IMR-90 (cell line): ENCODE data around the gene PCDHA11. TPM values are rescaled to one million over a fixed set of nuclear protein-coding genes. Genes with fewer than 3 reads are reported as not detected.

Experiments
- ATAC-seq: fragments of 200-7000 bp; cut with Tn5 transposase; 2 replicates; pipeline ENCODE4 v1.9.1; 2020; ENCODE audit warnings: low read depth, mild to moderate bottlenecking, moderate library complexity
- BruUV-seq: library from RNA; stranded (reverse); fragments of 400-500 nt; replicated peaks from 2 replicates; lab custom pipeline; 2021; lab: Mats Ljungman, UMichigan
- CTCF ChIA-PET: fragments of 300-600 bp; formaldehyde crosslinking; extraction: SDS; loops from one replicate; lab custom pipeline; 2021; ENCODE audit warnings: antibody characterized with exemption; lab: Yijun Ruan, JAX
- POLR2A ChIA-PET: fragments of 300-600 bp; sonication (Branson Sonifier 250); formaldehyde crosslinking; loops from one replicate; lab custom pipeline; 2022; ENCODE audit warnings: antibody characterized with exemption; ENCODE audit not compliant: unreplicated experiment; lab: Charles Lee
- DNase-seq: peaks from one replicate; pipeline ENCODE4 v3.0.0; 2013
- H2AFZ ChIP-seq: replicated peaks from 2 replicates; pipeline ENCODE3; 2013; ENCODE audit warnings: low read length, mild to moderate bottlenecking; ENCODE audit not compliant: poor library complexity
- H2AK5ac ChIP-seq: 2 replicates; pipeline ENCODE4 v1.6.1; 2013; ENCODE audit warnings: low read depth, low read length, inconsistent platforms
- H2AK9ac ChIP-seq: replicated peaks from 2 replicates; pipeline ENCODE3; 2013; ENCODE audit warnings: mild to moderate bottlenecking, low read depth, low read length, moderate library complexity; ENCODE audit not compliant: poor library complexity
- H2BK120ac ChIP-seq: 2 replicates; pipeline ENCODE4 v1.6.1; 2013; ENCODE audit warnings: low read depth, low read length, inconsistent platforms
- H2BK15ac ChIP-seq: 3 replicates; pipeline ENCODE4 v1.6.1; 2013; ENCODE audit warnings: low read depth, low read length, inconsistent platforms
- H2BK20ac ChIP-seq: 2 replicates; pipeline ENCODE4 v1.6.1; 2013; ENCODE audit warnings: low read depth, mild to moderate bottlenecking, inconsistent platforms, low read length, moderate library complexity
- H2BK5ac ChIP-seq: 2 replicates; pipeline ENCODE4 v1.6.1; 2013; ENCODE audit warnings: mild to moderate bottlenecking, low read depth, low read length, inconsistent platforms; ENCODE audit not compliant: poor library complexity, severe bottlenecking
- H3K14ac ChIP-seq: replicated peaks from 2 replicates; pipeline ENCODE4 v1.6.1; 2013; ENCODE audit warnings: low read depth, low read length, inconsistent platforms
- H3K18ac ChIP-seq: 2 replicates; pipeline ENCODE4 v1.6.1; 2013; ENCODE audit warnings: low read depth, low read length, control low read depth
- H3K23ac ChIP-seq: 2 replicates; pipeline ENCODE4 v1.6.1; 2013; ENCODE audit warnings: low read depth, low read length, inconsistent platforms
- H3K27ac ChIP-seq: 2 replicates; pipeline ENCODE4 v1.5.1; 2013; ENCODE audit warnings: mild to moderate bottlenecking, control low read depth, low read length; ENCODE audit not compliant: insufficient read depth
- H3K27me3 ChIP-seq: 2 replicates; pipeline ENCODE4 v1.6.1; 2013; ENCODE audit warnings: low read length; ENCODE audit not compliant: control insufficient read depth, insufficient read depth
- H3K36me3 ChIP-seq: 2 replicates; pipeline ENCODE4 v1.6.1; 2013; ENCODE audit warnings: low read length, mixed read lengths; ENCODE audit not compliant: control insufficient read depth, insufficient read depth
- H3K4ac ChIP-seq: 2 replicates; pipeline ENCODE4 v1.6.1; 2013; ENCODE audit warnings: low read depth, low read length, inconsistent platforms
- H3K4me1 ChIP-seq: 2 replicates; pipeline ENCODE4 v1.6.1; 2013; ENCODE audit warnings: low read length, mixed read lengths; ENCODE audit not compliant: control insufficient read depth, insufficient read depth
- H3K4me2 ChIP-seq: 2 replicates; pipeline ENCODE4 v1.6.1; 2013; ENCODE audit warnings: low read depth, mild to moderate bottlenecking, control low read depth, low read length, moderate library complexity
- H3K4me3 ChIP-seq: 2 replicates; pipeline ENCODE4 v1.5.1; 2013; ENCODE audit warnings: low read depth, mild to moderate bottlenecking, control low read depth, low read length, moderate library complexity; ENCODE audit not compliant: insufficient read depth
- H3K56ac ChIP-seq: 2 replicates; pipeline ENCODE4 v1.6.1; 2013; ENCODE audit warnings: low read length, inconsistent platforms; ENCODE audit not compliant: insufficient read depth; ENCODE audit errors: extremely low read depth
- H3K79me1 ChIP-seq, 2 experiments: 2 replicates each; pipeline ENCODE4 v1.6.1; 2013; ENCODE audit warnings: low read length in 2 of 2, inconsistent platforms in 1 of 2, low read depth in 1 of 2
- H3K9ac ChIP-seq: 2 replicates; pipeline ENCODE4 v1.6.1; 2013; ENCODE audit warnings: low read depth, low read length, control low read depth
- H3K9me1 ChIP-seq: 2 replicates; pipeline ENCODE4 v1.6.1; 2013; ENCODE audit warnings: low read length, inconsistent platforms; ENCODE audit not compliant: insufficient read depth
- H3K9me3 ChIP-seq: 2 replicates; pipeline ENCODE4 v1.6.1; 2013; ENCODE audit warnings: low read length; ENCODE audit not compliant: control insufficient read depth, insufficient read depth
- H4K20me1 ChIP-seq: 2 replicates; pipeline ENCODE4 v1.6.1; 2013; ENCODE audit warnings: low read length, inconsistent platforms; ENCODE audit not compliant: insufficient read depth
- H4K5ac ChIP-seq: 2 replicates; pipeline ENCODE4 v1.6.1; 2013; ENCODE audit warnings: mild to moderate bottlenecking, low read depth, low read length, control low read depth
- H4K8ac ChIP-seq, 2 experiments: 2 replicates each; pipeline ENCODE4 v1.6.1; 2013; ENCODE audit warnings: low read depth in 2 of 2, low read length in 2 of 2, control low read depth in 1 of 2, inconsistent platforms in 1 of 2
- H4K91ac ChIP-seq: 2 replicates; pipeline ENCODE4 v1.6.1; 2013; ENCODE audit warnings: low read depth, low read length, inconsistent platforms; ENCODE audit not compliant: insufficient read depth
- BHLHE40 ChIP-seq: fragments of 150-350 bp; IDR thresholded peaks from 2 replicates; pipeline ENCODE4 v1.6.1; 2016; ENCODE audit warnings: mild to moderate bottlenecking, low read depth, low read length
- CEBPB ChIP-seq: IDR thresholded peaks from 2 replicates; pipeline ENCODE4 v1.6.1; 2012; ENCODE audit warnings: low read depth, low read length, improper control_type of control experiment
- MXI1 ChIP-seq: IDR thresholded peaks from 2 replicates; pipeline ENCODE4 v1.6.1; 2012; ENCODE audit warnings: low read depth, mild to moderate bottlenecking, low read length, moderate library complexity, borderline replicate concordance
- SMC3 ChIP-seq: fragments of 150-350 bp; IDR thresholded peaks from 2 replicates; pipeline ENCODE4 v1.6.1; 2016; ENCODE audit warnings: low read depth, mild to moderate bottlenecking, antibody characterized with exemption, low read length, moderate library complexity
- WGBS, 2 experiments: methylation state at CpG; one replicate each; pipeline versions ENCODE4 v1.1.5 to v1.1.7; 2013; ENCODE audit warnings: missing lambda C conversion rate in 2 of 2; ENCODE audit not compliant: insufficient read length in 1 of 2; ENCODE audit errors: extremely low coverage in 2 of 2; 5-methylcytosine and 5-hydroxymethylcytosine counted together
- dilution Hi-C: fragments of 300-500 bp; cut with HindIII; formaldehyde crosslinking; loops from one replicate; pipeline ENCODE4 v1.14.3; 2018; ENCODE audit warnings: low sequenced_read_pairs; ENCODE audit not compliant: unreplicated experiment
- in situ Hi-C: fragments of 300-500 bp; cut with MboI; formaldehyde crosslinking; loops from 3 replicates; pipeline ENCODE4 v1.14.3; 2019; ENCODE audit warnings: low sequenced_read_pairs, inconsistent platforms, mixed read lengths
- intact Hi-C: fragments of 100-400 bp; cut with micrococcal nuclease; formaldehyde crosslinking; loops from 2 replicates; pipeline ENCODE4 v1.10.0; 2022
- polyA plus RNA-seq, 3 experiments: library from polyadenylated mRNA; depleted of rRNA; stranded (reverse); fragments of >200 nt; gene quantifications; 2 replicates each; pipeline ENCODE4 v1.2.3, GENCODE V29; 2012; ENCODE audit warnings: low replicate concordance in 1 of 3
- total RNA-seq: library from RNA; depleted of rRNA; stranded (reverse); fragments of >200 nt; gene quantifications from 2 replicates; pipeline ENCODE4 v1.2.3, GENCODE V29; 2012
- TF ChIP-seq, protein P1 (sequence below): conservative IDR thresholded peaks from 2 replicates; pipeline ENCODE4 v1.5.1; 2012; ENCODE audit warnings: mild to moderate bottlenecking, low read depth, low read length, improper control_type of control experiment

PCDHA11 gene
- total and polyA plus RNA-seq, 2 of the 4 experiments (the other 2 are of a cell fraction): under 0.01 TPM; not detected in 1

DNA sequence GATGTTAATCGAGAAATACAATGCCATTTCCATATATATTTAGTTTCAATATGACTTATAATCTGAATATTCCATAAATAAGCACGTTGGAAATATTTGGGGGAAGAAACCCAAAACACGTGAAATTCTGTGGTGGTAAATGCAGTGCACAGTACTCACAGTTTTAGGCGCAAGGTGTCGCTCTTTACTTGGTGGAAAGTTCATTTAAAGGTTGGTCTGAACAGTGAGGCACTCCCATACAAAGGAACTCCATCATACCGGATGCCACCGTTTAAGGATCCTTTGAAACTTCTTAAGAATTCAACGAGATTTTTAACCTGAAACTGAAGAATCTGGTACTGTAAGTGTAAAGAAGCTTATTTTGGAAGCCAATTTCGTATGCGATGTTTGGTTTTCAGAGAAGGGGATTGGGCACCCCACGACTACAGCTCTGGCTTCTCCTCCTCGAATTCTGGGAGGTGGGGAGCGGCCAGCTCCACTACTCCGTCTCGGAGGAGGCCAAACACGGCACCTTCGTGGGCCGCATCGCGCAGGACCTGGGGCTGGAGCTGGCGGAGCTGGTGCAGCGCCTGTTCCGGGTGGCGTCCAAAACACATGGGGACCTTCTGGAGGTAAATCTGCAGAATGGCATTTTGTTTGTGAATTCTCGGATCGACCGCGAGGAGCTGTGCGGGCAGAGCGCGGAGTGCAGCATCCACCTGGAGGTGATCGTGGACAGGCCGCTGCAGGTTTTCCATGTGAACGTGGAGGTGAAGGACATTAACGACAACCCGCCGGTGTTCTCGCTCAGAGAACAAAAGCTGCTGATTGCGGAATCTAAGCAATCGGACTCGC is at the start of gene PCDHA11 (continued):
- TF ChIP-seq BHLHE40 (no peak), SMC3 (no peak), MXI1 (no peak)

DNA sequence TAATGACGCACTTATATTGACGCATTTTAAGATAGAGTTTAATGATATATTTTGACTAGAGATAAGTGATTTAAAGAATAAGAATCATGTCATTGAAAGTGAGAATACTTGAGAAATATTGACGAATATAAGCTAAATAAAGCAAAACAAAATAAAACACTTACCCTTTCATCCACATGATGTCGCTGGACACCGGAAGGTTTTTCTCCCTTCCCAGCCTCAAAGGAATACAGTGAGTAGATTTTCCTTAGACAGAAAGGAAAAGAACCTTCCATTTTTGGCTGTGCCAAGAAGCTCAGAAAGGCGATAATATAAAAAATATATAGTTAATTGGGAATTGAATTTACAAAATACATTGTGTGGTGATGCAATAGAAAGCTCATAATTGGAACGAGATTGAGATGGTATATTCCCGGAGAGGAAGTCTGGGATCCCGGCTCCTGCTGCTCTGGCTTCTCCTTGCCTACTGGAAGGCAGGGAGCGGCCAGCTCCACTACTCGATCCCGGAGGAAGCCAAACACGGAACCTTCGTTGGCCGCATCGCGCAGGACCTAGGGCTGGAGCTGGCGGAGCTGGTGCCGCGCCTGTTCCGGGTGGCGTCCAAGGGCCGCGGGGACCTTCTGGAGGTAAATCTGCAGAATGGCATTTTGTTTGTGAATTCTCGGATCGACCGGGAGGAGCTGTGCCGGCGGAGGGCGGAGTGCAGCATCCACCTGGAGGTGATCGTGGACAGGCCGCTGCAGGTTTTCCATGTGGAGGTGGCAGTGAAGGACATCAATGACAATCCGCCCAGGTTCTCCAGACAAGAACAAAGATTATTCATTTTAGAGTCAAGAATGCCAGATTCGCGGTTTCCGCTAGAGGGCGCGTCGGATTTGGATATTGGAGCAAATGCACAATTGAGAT is 47.1 kb upstream of the PCDHA11 start, which contains the start of gene PCDHA5:
PCDHA5 (plus strand) TSS at position 239 of the 906 bp plus-strand sequence.
- ATAC-seq: no peak
- intact Hi-C loops: no loop called here

More for the DNA sequence above, 47.1 kb upstream of the PCDHA11 start, which contains the start of gene PCDHA5:
- Histone ChIP-seq H3K9me1 (no peaks in the 10 kb centered on the region), H2BK120ac (no peak within 1 kb of the TSS), H3K9ac (no peak within 1 kb of the TSS), H2AK9ac (no peak within 1 kb of the TSS), H3K27ac (no peak within 1 kb of the TSS), H4K5ac (no peak within 1 kb of the TSS), H4K91ac (no peak within 1 kb of the TSS), H3K79me1 (no peaks in the 10 kb centered on the region), H3K23ac (no peak within 1 kb of the TSS), H3K4ac (no peak within 1 kb of the TSS), H2AK5ac (no peak within 1 kb of the TSS), H4K8ac (no peak within 1 kb of the TSS), H3K14ac (no peak within 1 kb of the TSS), H3K4me3 (no peak within 1 kb of the TSS), H3K56ac (no peak within 1 kb of the TSS), H3K4me1 (no peaks in the 10 kb centered on the region), H3K9me3 (peaks cover 9% of the 10 kb centered on the region), H2BK15ac (no peak within 1 kb of the TSS), H3K36me3 (no peaks in the 10 kb centered on the region), H2BK20ac (no peak within 1 kb of the TSS), H3K27me3 (no peaks in the 10 kb centered on the region), H3K18ac (no peak within 1 kb of the TSS), H2BK5ac (no peak within 1 kb of the TSS), H4K20me1 (no peaks in the 10 kb centered on the region), H3K4me2 (no peak within 1 kb of the TSS), H2AFZ (no peak within 1 kb of the TSS)
- WGBS, 2 experiments: 22% methylated on average over 17 of the region's 39 CpGs; no CpG with 5 or more reads in 1 of the 2 experiments
- dilution Hi-C loops: no loop called here
- BruUV-seq: no TSS peak
- in situ Hi-C loops: no loop called here
- CTCF ChIA-PET: interaction anchor here (0.6 kb wide), 1 partner anchor 31 kb away, joined by 3 read pairs; no protein-coding TSS in a partner anchor
- TF ChIP-seq CEBPB: no peak
- TF ChIP-seq, protein P1, sequence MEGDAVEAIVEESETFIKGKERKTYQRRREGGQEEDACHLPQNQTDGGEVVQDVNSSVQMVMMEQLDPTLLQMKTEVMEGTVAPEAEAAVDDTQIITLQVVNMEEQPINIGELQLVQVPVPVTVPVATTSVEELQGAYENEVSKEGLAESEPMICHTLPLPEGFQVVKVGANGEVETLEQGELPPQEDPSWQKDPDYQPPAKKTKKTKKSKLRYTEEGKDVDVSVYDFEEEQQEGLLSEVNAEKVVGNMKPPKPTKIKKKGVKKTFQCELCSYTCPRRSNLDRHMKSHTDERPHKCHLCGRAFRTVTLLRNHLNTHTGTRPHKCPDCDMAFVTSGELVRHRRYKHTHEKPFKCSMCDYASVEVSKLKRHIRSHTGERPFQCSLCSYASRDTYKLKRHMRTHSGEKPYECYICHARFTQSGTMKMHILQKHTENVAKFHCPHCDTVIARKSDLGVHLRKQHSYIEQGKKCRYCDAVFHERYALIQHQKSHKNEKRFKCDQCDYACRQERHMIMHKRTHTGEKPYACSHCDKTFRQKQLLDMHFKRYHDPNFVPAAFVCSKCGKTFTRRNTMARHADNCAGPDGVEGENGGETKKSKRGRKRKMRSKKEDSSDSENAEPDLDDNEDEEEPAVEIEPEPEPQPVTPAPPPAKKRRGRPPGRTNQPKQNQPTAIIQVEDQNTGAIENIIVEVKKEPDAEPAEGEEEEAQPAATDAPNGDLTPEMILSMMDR: peak; percentile 33; the same call in 1 of the 2 replicates
- DNase-seq: no peak
- POLR2A ChIA-PET: no interaction called here
